Glutamatergic neuron (in vitro differentiated cells): Measurements from ENCODE around the gene DOK5. TPM values are rescaled to one million over a fixed set of nuclear protein-coding genes. Genes with fewer than 3 reads are reported as not detected.

Experiments used
- DNase-seq: peaks from one replicate; pipeline ENCODE4 v3.0.0; 2022
- H3K27ac Mint-ChIP-seq: one replicate; pipeline ENCODE4 v1.8.0; 2020; ENCODE audit warnings: mild to moderate bottlenecking, mixed read lengths, inconsistent platforms; ENCODE audit not compliant: unreplicated experiment
- H3K27me3 Mint-ChIP-seq: one replicate; pipeline ENCODE4 v1.8.0; 2020; ENCODE audit warnings: mild to moderate bottlenecking, moderate library complexity, mixed read lengths, inconsistent platforms; ENCODE audit not compliant: unreplicated experiment
- H3K36me3 Mint-ChIP-seq: one replicate; pipeline ENCODE4 v1.8.0; 2020; ENCODE audit warnings: mild to moderate bottlenecking, mixed read lengths, inconsistent platforms; ENCODE audit not compliant: unreplicated experiment
- H3K4me1 Mint-ChIP-seq: one replicate; pipeline ENCODE4 v1.8.0; 2020; ENCODE audit warnings: mild to moderate bottlenecking, low read depth, mixed read lengths, inconsistent platforms; ENCODE audit not compliant: unreplicated experiment
- H3K4me3 Mint-ChIP-seq: one replicate; pipeline ENCODE4 v1.8.0; 2020; ENCODE audit warnings: mild to moderate bottlenecking, mixed read lengths, inconsistent platforms; ENCODE audit not compliant: unreplicated experiment
- H3K9me3 Mint-ChIP-seq: one replicate; pipeline ENCODE4 v1.8.0; 2020; ENCODE audit warnings: mild to moderate bottlenecking, moderate library complexity, mixed read lengths, inconsistent platforms; ENCODE audit not compliant: unreplicated experiment
- total RNA-seq: library from RNA; stranded (reverse); fragmentation: NEBNext Ultra II Directional; extraction: Animal tissue kit (Norgen Biotek cat#: 25700); gene quantifications from one replicate; pipeline ENCODE4 v1.2.1, GENCODE V29; 2021; ENCODE audit not compliant: unreplicated experiment
- TF ChIP-seq, protein P1 (sequence below): fragments of 200-600 bp; sonication (generic); IDR thresholded peaks from one replicate; pipeline ENCODE4 v1.5.0; 2021; ENCODE audit not compliant: partially characterized antibody, unreplicated experiment

Gene DOK5
- total RNA-seq, 1 donor from 2014 or later = 30.8 TPM

DNA sequence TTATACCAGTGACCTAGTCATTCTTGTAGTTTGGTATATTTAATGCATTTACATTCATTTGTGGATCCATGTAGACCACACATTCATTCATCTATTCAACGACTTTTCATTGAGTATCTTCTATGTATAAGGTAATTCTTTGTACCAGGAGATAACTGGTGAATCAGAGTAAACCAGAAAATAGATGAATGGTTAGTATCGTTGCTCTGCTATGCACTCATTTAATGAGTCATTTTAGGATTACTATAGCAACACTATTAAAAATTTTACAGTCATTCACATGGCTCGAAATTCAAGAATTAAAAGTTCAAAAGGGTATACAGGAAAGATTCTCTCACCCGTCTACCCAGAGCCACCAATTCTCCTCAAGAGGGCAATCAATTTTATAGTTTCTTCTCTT is 26.8 kb downstream of the DOK5 start:
- H3K4me3 Mint-ChIP-seq = no peak overlapping the region
- no peaks in the 10 kb centered on the region for H3K9me3 Mint-ChIP-seq
- H3K36me3 Mint-ChIP-seq = peaks cover 15% of the 10 kb centered on the region
- peaks cover under 1% of the 10 kb centered on the region for H3K4me1 Mint-ChIP-seq
- H3K27ac Mint-ChIP-seq = no peak overlapping the region
- DNase-seq = no peak
- H3K27me3 Mint-ChIP-seq = no peaks in the 10 kb centered on the region
- TF ChIP-seq, protein P1, sequence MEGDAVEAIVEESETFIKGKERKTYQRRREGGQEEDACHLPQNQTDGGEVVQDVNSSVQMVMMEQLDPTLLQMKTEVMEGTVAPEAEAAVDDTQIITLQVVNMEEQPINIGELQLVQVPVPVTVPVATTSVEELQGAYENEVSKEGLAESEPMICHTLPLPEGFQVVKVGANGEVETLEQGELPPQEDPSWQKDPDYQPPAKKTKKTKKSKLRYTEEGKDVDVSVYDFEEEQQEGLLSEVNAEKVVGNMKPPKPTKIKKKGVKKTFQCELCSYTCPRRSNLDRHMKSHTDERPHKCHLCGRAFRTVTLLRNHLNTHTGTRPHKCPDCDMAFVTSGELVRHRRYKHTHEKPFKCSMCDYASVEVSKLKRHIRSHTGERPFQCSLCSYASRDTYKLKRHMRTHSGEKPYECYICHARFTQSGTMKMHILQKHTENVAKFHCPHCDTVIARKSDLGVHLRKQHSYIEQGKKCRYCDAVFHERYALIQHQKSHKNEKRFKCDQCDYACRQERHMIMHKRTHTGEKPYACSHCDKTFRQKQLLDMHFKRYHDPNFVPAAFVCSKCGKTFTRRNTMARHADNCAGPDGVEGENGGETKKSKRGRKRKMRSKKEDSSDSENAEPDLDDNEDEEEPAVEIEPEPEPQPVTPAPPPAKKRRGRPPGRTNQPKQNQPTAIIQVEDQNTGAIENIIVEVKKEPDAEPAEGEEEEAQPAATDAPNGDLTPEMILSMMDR = no peak

DNA sequence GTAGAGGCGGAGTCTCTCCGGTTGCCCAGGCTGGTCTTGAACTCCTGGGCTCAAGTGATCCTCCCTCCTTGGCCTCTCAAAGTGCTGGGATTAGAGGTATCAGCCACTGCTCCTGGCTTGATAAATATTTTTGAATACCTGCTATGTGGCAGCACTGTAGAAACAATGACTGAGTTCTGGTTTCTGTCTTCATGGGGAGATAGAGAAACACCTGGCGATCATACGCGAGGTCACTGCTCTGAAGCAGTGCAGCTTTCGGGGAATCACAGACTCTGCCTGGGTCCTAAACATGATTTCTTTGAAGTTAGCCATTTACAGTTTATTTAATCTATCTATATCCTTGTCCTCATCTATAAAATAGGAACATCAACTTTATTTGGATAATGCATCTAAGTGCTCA is 31.2 kb downstream of the DOK5 start:
- no peak for DNase-seq
- no peak overlapping the region for H3K27ac Mint-ChIP-seq
- H3K27me3 Mint-ChIP-seq = no peaks in the 10 kb centered on the region
- H3K4me1 Mint-ChIP-seq = peaks cover 3% of the 10 kb centered on the region
- no peaks in the 10 kb centered on the region for H3K9me3 Mint-ChIP-seq
- peaks cover 15% of the 10 kb centered on the region for H3K36me3 Mint-ChIP-seq
- H3K4me3 Mint-ChIP-seq = no peak overlapping the region
- TF ChIP-seq, protein P1 = no peak

DNA sequence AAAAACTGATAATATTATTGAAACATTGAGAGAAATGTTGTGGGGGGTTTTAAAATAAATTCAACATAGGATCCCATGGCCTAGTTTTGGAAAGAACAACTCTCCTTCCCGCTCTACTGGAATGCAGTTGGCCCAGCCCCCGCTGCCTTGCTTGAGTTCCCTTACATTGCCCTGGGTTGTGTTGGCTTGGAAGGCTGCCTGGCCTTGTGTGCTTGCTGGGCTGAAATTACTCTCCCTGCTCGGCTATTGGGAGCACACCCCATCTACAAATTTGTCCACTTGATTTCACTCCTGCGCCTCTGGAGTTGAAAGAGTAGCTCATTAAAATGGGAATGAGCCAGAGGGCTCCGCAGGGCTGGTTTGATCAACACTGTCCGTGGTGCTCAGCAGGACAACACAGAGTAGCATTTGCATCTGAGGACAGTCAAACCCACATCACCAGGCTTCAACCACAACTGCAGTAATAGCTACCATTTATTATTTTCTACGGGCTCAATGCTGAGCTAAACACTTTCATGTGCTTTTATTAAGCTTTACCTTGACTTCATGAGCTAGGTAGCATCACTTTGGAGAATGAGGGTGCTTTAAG is 35.2 kb downstream of the DOK5 start:
- Mint-ChIP-seq H3K4me3 (no peak overlapping the region), H3K9me3 (no peaks in the 10 kb centered on the region), H3K36me3 (peaks cover 4% of the 10 kb centered on the region), H3K27ac (no peak overlapping the region), H3K27me3 (no peaks in the 10 kb centered on the region), H3K4me1 (peaks cover 6% of the 10 kb centered on the region)
- TF ChIP-seq, protein P1 = no peak
- DNase-seq = no peak

DNA sequence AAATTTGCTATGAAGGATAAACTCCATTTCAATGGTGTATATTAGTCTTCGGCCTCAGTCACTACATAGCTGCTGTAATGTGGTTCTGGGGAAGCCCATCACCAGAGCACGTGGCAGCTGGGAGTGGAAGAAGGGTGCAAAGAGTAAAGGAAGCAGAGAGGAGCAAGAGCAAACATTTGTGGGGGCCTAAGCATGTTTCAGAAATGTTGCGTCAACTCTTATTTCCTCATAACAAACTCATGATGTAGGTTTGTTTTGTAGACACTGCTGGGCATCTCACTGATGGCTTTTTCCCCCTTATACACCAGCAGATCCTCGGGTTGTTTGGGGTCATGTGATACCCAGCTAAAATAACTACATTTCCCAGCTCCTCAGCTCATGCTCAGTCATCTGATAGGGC is 37.3 kb downstream of the DOK5 start:
- Mint-ChIP-seq H3K27me3 (no peaks in the 10 kb centered on the region), H3K4me3 (no peak overlapping the region), H3K4me1 (peaks cover 12% of the 10 kb centered on the region), H3K36me3 (no peaks in the 10 kb centered on the region), H3K27ac (no peak overlapping the region), H3K9me3 (no peaks in the 10 kb centered on the region)
- TF ChIP-seq, protein P1 = no peak
- no peak for DNase-seq

DNA sequence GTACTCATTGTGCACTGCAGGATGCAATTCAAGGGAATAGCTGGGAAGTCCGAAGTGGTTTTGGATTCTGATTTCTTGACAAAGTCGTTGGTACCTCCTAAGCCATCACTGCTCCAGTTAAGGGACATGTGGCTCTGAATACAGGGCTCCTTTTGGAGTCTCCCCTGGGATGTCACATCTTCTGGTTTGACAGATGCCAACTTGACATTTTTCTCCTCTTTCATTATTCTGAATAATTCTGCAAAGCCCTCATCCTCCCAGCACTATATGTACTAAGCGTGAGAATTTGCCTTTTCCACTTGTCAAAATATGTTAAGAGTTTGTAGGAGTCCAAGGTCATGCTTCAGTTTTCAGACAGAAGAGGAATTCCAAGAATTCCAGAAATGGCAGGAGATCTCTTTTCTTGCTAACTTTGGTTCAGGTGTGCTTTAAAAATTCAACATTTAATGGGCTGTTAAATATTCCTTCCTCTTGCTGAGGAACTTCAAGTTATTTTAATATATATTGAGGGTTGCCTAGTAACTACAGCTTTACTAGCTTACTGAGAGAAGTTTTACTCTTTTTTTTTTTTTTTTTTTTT is 38.7 kb downstream of the DOK5 start:
- Mint-ChIP-seq H3K4me1 (peaks cover 12% of the 10 kb centered on the region), H3K36me3 (no peaks in the 10 kb centered on the region), H3K9me3 (no peaks in the 10 kb centered on the region), H3K4me3 (no peak overlapping the region), H3K27me3 (no peaks in the 10 kb centered on the region), H3K27ac (no peak overlapping the region)
- TF ChIP-seq, protein P1 = no peak
- no peak for DNase-seq
